Posterior vena cava (tissue), 2 donors: ENCODE data around the gene RD3L. TPM values are rescaled to one million over a fixed set of nuclear protein-coding genes. Genes with fewer than 3 reads are reported as not detected.

Experiments
- DNase-seq: peaks from one replicate; pipeline ENCODE4 v3.0.0-alpha.2; 2020; ENCODE audit warnings: low spot score
- intact Hi-C, 2 donors: fragments of 100-400 bp; cut with DNase I; formaldehyde crosslinking; loops; one replicate each; pipeline versions ENCODE4 v1.14.1 to v1.14.2; 2022 to 2023
- total RNA-seq, 2 donors: library from RNA; stranded (reverse); fragmentation: NEBNext Ultra II Directional; extraction: Animal tissue kit (Norgen Biotek cat#: 25700); gene quantifications; one replicate each; pipeline ENCODE4 v1.2.1, GENCODE V29; 2021
- donor health status: DM: yes; HTN: yes; CAD: no.
- donor health status: DM: yes; HTN: yes; CAD: no.

RD3L gene
- total RNA-seq, 2 donors from 2014 or later: not detected

- DNase-seq: no peak
- intact Hi-C loops: no loop called here
These were observed 43.6 kb downstream of the RD3L start for GRCh38 chr14:103898711-103899110.

GRCh38 chr14:103898204-103898603 is 44.1 kb downstream of the RD3L start:
- intact Hi-C loops: no loop called here
- no peak for DNase-seq

- no peak for DNase-seq
- intact Hi-C loops: no loop called here
These were observed 45.0 kb downstream of the RD3L start for GRCh38 chr14:103897075-103897947.

- intact Hi-C loops: no loop called here
- DNase-seq: no peak
These were observed 45.8 kb downstream of the RD3L start for GRCh38 chr14:103896578-103896977.

GRCh38 chr14:103894723-103895059 is 47.6 kb downstream of the RD3L start:
- intact Hi-C loops: no loop called here
- no peak for DNase-seq

GRCh38 chr14:103894034-103894722 is 48.2 kb downstream of the RD3L start:
- intact Hi-C loops: no loop called here
- no peak for DNase-seq

GRCh38 chr14:103892247-103892646 is 50.1 kb downstream of the RD3L start:
- DNase-seq: no peak
- intact Hi-C loops: no loop called here

- no peak for DNase-seq
- intact Hi-C loops: no loop called here
These were observed 50.6 kb downstream of the RD3L start for GRCh38 chr14:103891667-103892215.

- no peak for DNase-seq
- intact Hi-C loops: no loop called here
These were observed 51.3 kb downstream of the RD3L start for GRCh38 chr14:103890821-103891666.

Other genes starting within 250 kb of the RD3L start
- gene XRCC3, start 227.1 kb downstream of the RD3L start, total RNA-seq: 1 to 10 TPM; 4.0 to 4.9 TPM
- 10 to 100 TPM; 57.2 to 59.5 TPM for gene ZFYVE21, start 226.7 kb downstream of the RD3L start, total RNA-seq
- gene PPP1R13B, start 95.0 kb downstream of the RD3L start, total RNA-seq: 10 to 100 TPM; 17.8 to 29.6 TPM
- gene TDRD9, start 14.1 kb downstream of the RD3L start, total RNA-seq: 1 to 10 TPM in 1 of 2 donors, under 1 TPM in 1; 1.00 to 2.9 TPM
- 1 to 10 TPM; 1.3 to 3.2 TPM for gene ASPG, start 143.2 kb upstream of the RD3L start, total RNA-seq
- gene KIF26A, start 196.1 kb upstream of the RD3L start, total RNA-seq: 1 to 10 TPM; 5.0 to 6.9 TPM